HG03066 (cell line): Measurements from ENCODE around the gene BLACAT1.
"Not testable (repeated sequence)": the region's sequence is repeated elsewhere in the genome, so short reads cannot be mapped to it uniquely, and the experiment has no call there.

Source experiments
- ATAC-seq: cut with Tn5 transposase; IDR thresholded peaks from one replicate; pipeline ENCODE4 v1.9.1; 2021; ENCODE audit warnings: low read depth; ENCODE audit not compliant: unreplicated experiment

Gene BLACAT1

GRCh38 chr1:205421798-205422197 is 34.0 kb downstream of the BLACAT1 start, which contains the start of gene LEMD1:
TSS of gene LEMD1 (minus strand) at chr1:205422056. CDS start at chr1:205420536, 1,520 bp downstream.
- no peak for ATAC-seq

GRCh38 chr1:205420938-205421337 is 34.9 kb downstream of the BLACAT1 start:
- no peak for ATAC-seq

- no peak for ATAC-seq
Observed at GRCh38 chr1:205417870-205418635, 37.8 kb downstream of the BLACAT1 start.

- no peak for ATAC-seq
Observed at GRCh38 chr1:205416322-205416721, 39.5 kb downstream of the BLACAT1 start.

GRCh38 chr1:205410581-205411298 is 45.1 kb downstream of the BLACAT1 start:
- ATAC-seq, result no peak

GRCh38 chr1:205407970-205408369 is 47.9 kb downstream of the BLACAT1 start:
- ATAC-seq, result no peak

GRCh38 chr1:205406252-205406651 is 49.6 kb downstream of the BLACAT1 start:
- not testable (repeated sequence) for ATAC-seq
